NCI-H1417 treated with DMSO at 0.1 percent for 48 hours (cell line): ENCODE results near the gene TPM1.

ENCODE experiments used
- DNase-seq: peaks from one replicate; lab custom pipeline; 2025; lab: John Stamatoyannopoulos, UW

Gene TPM1

GRCh38 chr15:63041402-63041973, 1.1 kb upstream of the TPM1 start:
- DNase-seq: no peak

DNA sequence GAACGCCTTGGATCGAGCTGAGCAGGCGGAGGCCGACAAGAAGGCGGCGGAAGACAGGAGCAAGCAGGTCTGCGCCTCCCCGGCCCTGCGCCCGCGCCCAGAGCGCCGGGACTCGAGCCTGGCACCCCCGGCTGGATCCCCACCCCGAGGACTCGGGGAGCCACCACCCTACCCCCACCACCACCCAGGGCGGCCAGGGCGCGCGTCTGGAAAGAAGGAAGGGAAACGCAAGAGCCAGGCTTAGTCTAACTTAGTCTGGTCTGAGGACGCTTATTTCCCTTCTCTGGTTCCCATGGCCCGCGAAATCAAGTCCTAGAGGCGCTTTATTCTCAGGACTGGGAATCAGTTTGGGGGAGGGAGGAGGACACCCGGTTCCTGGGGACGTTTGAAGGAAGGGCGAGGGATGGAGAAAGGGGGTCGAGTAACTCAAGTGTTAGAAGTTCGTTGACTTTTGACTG, 359 bp downstream of the TPM1 start:
- DNase-seq: no peak

GRCh38 chr15:63043335-63044076, 959 bp downstream of the TPM1 start:
- DNase-seq: no peak

DNA sequence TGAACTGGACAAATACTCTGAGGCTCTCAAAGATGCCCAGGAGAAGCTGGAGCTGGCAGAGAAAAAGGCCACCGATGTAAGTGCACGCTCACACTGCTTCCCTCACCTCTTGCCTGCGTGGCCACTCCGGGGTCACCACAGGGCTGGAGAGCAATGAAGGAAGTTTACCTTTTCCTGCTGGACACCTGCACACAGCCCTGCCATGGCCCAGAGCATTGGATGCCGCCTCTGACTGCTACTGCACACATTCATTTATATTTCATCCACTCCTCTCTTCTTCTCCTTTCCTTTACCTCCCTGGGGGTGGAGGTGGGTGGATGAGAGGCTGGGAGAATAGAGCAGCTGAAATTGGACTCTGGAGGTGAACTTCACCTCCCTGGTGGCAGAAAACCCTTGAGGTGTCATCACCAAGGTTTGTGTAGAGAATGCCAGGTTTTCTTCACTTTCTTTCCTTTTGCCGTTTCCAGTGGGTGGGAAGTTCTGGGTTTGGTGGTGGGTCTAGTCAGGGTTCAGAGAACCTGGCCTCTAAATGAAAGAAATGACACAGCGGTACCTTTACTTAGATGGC, 1.6 kb downstream of the TPM1 start:
- no peak for DNase-seq

GRCh38 chr15:63044645-63045464, 2.3 kb downstream of the TPM1 start:
- no peak for DNase-seq

- DNase-seq: no peak
Measured at GRCh38 chr15:63045465-63045840, 2.9 kb downstream of the TPM1 start.

GRCh38 chr15:63045879-63046278, 3.3 kb downstream of the TPM1 start:
- no peak for DNase-seq

GRCh38 chr15:63046917-63047760, 4.6 kb downstream of the TPM1 start:
- no peak for DNase-seq

GRCh38 chr15:63047792-63048114, 5.2 kb downstream of the TPM1 start:
- DNase-seq: no peak

- DNase-seq: peak; percentile 46
Measured at GRCh38 chr15:63048115-63048775, 5.7 kb downstream of the TPM1 start.

DNA sequence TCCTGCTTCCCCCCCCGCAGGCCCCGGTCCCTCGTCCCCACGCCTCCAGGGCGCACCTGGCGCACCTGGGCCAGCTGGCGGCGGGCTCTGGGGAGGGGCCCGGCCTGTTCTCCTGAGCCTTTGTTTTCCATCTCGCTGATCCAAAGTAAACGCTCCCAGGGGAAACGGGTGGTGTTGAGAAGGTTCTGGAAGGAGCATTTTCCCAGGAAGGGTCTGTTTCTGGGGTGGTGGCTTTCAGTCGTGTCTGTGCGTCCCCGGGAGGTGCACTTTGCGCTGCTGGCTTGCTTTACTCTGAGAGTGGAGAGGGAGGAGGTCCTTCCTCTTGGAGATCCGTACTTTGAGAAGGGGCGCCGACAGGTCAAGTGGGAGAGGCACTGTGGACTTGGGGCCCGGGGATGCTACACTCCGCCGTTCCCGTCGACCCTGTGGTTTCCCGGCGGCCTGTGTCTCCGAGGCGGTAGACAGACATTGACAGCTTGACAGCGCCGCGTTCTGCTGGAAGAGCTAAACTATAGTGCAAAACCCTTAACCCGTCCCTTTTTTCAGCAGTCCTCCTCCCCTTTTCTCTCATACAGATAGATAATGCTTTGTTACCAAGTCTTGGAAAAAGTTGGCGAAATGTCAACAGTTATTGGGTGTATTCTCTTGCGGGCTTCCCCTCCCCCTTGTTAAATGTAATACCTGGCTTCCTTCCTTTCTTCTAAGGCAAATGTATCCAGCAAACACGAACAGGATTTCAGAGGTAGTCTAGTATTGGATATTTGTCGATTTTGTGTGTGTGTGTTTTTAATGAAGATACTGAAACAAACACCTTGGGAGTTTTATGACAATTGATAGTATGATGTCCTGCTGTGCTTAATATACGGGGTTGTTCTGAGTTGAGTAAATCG, 6.5 kb downstream of the TPM1 start:
- no peak for DNase-seq

- no peak for DNase-seq
Measured at GRCh38 chr15:63049783-63050371, 7.3 kb downstream of the TPM1 start.

DNA sequence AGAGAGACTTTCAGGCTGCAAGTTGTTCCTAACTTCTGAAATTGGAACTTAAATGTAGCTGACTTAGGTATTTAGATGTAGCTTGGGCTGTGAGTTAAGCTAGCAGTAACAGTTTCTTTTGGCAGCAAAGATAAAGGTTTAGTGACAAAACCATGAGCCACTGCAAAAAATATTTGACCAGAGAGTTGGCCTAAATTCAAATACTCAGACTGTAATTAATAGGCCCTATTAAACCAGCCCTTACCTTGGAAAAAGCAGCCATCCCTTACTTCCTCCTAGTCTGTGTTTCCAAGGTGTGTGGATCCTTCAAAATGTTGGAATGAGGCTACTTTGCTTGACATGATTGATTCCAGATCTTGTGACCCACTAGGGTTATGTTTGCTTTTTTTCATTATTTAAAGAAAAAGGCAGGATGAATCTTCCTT, 8.2 kb downstream of the TPM1 start:
- no peak for DNase-seq

DNA sequence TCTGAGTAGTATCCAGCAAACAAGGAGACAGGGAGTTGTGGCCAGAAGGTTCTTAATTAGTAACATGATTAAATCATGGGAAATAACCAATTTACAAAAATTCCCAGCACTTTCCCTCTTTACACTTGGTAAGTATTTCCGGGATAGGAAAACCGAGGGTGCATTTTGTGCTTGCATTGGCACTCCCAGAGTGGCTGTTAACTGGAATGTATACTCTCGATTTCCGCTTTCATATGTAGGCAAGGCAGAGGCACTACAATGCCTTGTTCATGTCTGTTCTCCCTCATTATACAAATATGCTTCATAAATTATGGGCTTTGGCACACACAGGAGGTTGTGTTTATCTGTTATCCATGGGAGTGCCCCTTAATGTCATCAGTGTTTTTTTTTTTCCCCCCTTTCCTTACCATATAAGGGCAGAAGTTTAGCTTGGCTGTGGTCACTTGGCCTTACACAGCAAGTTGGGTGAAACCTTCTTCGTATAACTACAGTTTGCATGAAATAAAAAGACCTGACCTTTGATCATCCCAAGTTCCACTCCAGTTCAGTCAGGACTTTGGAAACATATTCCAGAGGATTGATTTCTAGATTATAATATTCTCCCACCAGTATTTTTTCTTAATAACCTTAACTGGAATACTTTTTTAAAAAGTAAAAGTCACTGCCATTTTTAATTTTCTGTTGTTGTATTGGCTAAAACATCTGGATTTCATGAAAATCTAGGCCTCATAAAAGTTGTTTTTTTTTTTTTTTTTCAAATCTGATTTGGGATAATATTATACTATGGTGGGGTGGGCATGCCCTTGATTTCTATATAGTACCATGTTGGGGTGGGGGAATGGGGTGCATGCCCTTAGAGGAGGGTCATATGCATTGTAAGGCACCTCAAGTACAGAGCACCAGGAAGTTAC, 8.9 kb downstream of the TPM1 start:
- DNase-seq: peak; percentile 28

GRCh38 chr15:63052077-63052841, 9.7 kb downstream of the TPM1 start:
- DNase-seq: no peak

DNA sequence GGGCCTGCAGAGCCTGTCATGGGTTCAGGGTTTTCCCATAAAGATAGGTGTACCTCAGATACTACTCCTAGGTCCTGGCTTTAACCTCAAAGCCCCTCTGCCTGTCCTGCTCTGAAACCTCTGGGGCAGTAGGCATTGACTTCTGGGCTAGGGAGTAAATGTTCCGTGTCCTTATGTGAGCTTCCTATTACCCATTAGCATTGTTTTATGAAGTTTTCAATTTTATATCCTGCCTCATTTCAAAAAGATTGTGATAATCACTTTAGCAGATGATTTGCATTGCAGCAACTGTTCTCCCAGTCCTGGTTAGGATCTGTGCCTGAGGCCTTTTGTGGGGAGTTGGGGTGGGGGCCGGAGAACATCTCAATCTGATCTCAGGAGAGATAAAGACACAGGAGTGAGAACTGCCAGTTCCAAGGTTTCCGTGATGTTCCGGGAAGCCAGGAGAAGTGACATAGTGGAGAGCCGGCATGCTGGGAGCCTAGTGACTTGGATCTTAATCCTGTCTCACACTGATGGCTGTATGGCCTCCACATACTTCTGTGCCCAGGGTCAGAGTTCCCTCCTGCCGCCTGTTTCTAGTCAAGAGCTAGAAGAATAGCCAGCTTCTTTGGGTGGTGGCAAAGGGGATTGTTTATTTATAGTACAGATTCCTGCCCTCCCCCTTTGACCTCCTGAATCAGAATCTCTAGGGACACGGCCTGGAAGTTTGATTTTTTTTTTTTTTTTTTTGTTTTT, 10.6 kb downstream of the TPM1 start:
- DNase-seq: no peak

- no peak for DNase-seq
Measured at GRCh38 chr15:63054281-63054683, 11.7 kb downstream of the TPM1 start.
